GM19035 (cell line): Measurements from ENCODE around the gene ARID3A.
"Not testable (repeated sequence)": the region's sequence is repeated elsewhere in the genome, so short reads cannot be mapped to it uniquely, and the experiment has no call there.

Experiments used
- ATAC-seq: cut with Tn5 transposase; IDR thresholded peaks from one replicate; pipeline ENCODE4 v1.9.1; 2021; ENCODE audit not compliant: unreplicated experiment

Gene ARID3A

GRCh38 chr19:1014161-1015060, 88.6 kb downstream of the ARID3A start:
- ATAC-seq: no peak

GRCh38 chr19:1015061-1015781, 89.4 kb downstream of the ARID3A start:
- no peak for ATAC-seq

GRCh38 chr19:1015782-1016646, 90.2 kb downstream of the ARID3A start:
- ATAC-seq: no peak

- no peak for ATAC-seq
These were observed 90.8 kb downstream of the ARID3A start for GRCh38 chr19:1016647-1017114.

GRCh38 chr19:1017115-1017905, 91.5 kb downstream of the ARID3A start:
- no peak for ATAC-seq

- no peak for ATAC-seq
These were observed 92.1 kb downstream of the ARID3A start for GRCh38 chr19:1017906-1018305.

GRCh38 chr19:1018393-1018792, 92.6 kb downstream of the ARID3A start:
- ATAC-seq: no peak

- no peak for ATAC-seq
These were observed 93.2 kb downstream of the ARID3A start for GRCh38 chr19:1018932-1019615.

GRCh38 chr19:1019616-1019961, 93.8 kb downstream of the ARID3A start:
- no peak for ATAC-seq

- no peak for ATAC-seq
These were observed 94.4 kb downstream of the ARID3A start for GRCh38 chr19:1019980-1020867.

GRCh38 chr19:1020868-1021425, 95.1 kb downstream of the ARID3A start, which contains the start of gene TMEM259:
Gene TMEM259, minus strand, starts transcription at chr19:1021123. Its CDS starts 127 bp downstream, at chr19:1020996.
- peak; percentile 77 for ATAC-seq

GRCh38 chr19:1023883-1024188, 98.0 kb downstream of the ARID3A start:
- not testable (repeated sequence) for ATAC-seq

GRCh38 chr19:1025080-1025479, 99.2 kb downstream of the ARID3A start:
- ATAC-seq: not testable (repeated sequence)
